G401.6 (cell line): ENCODE results near the gene TMEM108.

Experiments
- FAIRE-seq: peaks from 2 replicates; lab custom pipeline; 2012; peaks lifted over from hg19 to GRCh38; lab: Jason Lieb, UNC

TMEM108 gene

DNA sequence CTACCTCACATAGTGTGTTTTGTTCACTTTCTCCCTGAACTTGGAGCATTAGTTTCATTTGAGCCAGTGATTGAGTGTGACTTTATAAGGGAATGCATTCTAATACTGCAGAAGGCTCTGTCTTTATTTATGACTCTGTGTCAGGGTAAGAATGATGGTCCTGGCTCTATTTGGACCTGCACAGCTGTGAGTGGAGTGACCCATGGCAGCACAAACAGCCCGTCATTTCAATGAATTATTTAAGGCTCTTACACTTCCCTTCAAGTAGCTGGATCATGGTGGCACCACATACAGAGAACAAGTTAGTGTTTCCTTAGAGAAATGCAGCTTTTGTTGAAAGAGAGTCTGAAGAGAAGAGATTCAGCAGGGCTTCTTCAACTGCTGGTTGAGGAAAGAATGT lies 16.4 kb downstream of the TMEM108 start:
- no peak for FAIRE-seq

DNA sequence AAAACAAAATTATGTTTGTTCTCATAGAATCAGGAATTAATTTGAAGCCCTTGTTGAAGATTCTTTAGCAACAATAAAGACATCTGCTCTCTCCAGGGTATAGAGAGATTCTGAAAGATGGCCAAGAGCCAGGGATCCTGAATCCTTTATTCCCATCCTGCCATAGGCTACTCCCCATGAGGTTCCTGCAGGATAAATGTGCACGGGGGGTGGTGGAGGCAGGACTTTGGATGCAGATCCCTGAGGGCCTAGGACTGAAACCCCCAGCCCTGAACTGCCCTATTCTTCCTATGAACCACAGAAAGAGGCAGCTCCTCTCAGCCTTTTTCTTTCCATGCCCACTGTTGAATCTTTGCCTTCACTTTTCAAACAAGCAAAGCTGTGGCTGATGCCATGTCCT lies 17.1 kb downstream of the TMEM108 start:
- FAIRE-seq = no peak

DNA sequence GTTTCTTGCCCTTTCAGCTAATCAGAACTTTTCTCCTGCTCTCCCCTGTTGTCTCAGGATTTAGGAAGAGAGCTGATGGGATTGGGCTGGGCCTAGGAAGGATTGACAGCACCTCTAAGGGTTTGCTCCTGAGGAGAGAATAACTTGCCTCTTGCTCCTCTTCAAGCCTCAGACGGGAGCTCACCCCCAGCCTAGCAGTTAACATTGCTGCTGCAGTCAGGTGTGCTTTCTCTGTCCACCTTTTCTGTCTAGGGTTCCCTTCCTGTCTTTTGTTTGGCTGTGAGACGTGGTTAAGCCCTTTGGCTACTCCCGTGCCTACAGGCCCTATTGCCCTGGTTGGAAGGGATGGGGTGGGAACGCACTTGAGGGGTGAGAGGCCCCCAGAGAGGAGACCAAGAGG lies 20.1 kb downstream of the TMEM108 start:
- no peak for FAIRE-seq

DNA sequence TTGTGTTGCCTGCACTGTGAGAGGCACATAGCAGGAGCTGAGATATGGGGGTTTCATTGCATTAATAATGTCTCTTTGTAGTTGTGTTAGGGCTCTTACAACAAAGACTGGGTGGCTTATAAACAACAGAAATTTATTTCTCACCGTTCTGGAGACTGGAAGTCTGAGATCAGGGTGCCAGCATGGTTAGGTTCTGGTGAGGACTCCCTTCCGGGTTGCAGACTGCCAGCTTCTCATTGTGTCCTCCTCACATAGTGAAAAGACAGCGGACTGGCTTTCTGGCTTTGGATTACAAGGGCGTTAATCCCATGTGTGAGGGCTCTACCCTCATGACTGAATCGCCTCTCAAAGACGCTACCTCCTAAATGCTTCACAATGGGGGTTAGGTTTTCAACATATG lies 20.6 kb downstream of the TMEM108 start:
- no peak for FAIRE-seq

GRCh38 chr3:133065193-133065961 lies 27.2 kb downstream of the TMEM108 start:
- FAIRE-seq = no peak

DNA sequence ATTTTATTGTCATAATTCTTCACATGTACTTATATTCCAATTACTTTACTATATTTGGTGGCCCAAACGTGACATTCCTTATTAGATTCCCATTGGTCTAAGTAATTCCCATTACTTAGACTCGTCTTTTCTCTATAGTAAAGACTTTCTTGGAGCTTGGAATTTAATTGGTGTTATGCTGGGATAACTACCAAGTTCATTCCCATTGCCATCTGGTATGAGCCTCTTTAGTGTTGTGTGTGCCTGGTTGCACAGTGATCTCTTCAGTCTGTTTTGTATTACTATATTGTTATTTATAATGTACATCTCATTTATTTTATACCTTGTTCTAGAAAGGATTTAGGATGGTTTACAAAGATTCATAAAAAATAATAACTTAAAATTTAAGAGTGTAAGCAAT lies 27.8 kb downstream of the TMEM108 start:
- FAIRE-seq = no peak

GRCh38 chr3:133069556-133070286 lies 31.5 kb downstream of the TMEM108 start:
- FAIRE-seq = no peak

DNA sequence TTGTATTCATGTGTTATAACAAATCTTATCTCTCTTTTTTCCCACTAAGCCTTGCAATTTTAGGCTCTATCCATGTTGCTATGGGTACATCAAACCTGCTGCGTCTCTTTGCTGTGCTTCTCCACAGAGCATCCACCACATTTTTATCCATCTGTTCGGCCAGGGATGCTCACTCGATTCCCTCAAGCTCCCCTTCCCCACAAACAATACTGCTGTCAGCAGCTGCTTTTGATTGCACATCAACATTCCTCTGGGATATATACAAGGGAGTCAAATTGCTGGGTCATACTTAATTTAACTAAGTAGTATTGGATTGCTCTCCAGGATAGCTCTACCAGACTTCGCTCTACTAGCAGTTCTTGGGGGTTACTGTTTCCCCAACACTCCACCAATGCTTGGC lies 36.8 kb downstream of the TMEM108 start:
- FAIRE-seq = no peak

GRCh38 chr3:133077688-133078087 lies 39.5 kb downstream of the TMEM108 start:
- no peak for FAIRE-seq

DNA sequence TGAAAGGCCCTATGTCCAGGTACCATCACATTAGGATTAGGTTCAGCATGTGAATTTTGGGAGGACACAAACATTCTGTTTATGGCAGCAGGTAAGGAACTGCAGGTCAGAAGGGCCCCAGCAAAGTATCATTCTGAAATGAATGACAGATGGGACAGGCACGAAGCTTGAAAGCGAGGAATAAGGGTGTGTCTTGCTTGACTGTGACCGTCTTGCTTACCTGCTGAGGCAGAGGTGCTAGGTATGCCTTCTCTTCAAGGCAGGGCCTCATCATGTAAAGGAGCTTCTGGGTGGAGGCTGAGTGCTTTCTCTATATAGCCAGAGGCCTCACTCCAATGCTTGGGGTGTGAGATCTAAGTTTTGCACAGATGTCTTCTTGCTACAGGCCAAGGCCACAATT lies 41.4 kb downstream of the TMEM108 start:
- FAIRE-seq = no peak

- FAIRE-seq = no peak
Measured at GRCh38 chr3:133081016-133081415, 42.8 kb downstream of the TMEM108 start.

- FAIRE-seq = no peak
Measured at GRCh38 chr3:133083395-133083794, 45.2 kb downstream of the TMEM108 start.

DNA sequence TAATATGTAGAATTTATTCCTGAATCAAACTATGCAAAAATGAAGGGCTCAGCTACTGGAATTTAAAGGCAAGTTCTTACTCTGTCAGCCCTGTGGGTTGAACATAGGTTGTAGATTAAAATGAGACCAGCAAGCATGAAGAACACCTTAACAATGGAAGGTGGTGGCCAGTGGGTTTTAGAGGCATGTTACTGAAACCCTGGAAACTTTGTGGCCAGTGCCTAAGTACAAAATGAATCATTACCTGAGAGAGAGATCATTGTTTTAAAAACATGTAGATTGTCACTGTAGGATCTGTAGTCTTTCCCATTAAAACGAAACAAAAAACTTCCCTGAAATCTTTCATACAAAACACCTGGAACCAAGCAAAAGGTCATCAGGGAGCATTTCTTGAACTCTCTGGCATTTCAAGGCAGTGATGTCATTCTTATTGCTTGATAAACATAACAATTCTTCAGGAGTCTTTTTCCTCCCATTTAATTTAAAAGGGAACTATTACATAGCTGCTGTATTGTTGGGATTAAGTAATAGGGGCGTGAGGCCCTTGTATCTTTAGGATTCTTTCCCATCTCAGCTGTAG lies 51.8 kb downstream of the TMEM108 start:
- FAIRE-seq = no peak

- no peak for FAIRE-seq
Measured at GRCh38 chr3:133092681-133093080, 54.5 kb downstream of the TMEM108 start.

GRCh38 chr3:133093366-133093765 lies 55.2 kb downstream of the TMEM108 start:
- FAIRE-seq = no peak

DNA sequence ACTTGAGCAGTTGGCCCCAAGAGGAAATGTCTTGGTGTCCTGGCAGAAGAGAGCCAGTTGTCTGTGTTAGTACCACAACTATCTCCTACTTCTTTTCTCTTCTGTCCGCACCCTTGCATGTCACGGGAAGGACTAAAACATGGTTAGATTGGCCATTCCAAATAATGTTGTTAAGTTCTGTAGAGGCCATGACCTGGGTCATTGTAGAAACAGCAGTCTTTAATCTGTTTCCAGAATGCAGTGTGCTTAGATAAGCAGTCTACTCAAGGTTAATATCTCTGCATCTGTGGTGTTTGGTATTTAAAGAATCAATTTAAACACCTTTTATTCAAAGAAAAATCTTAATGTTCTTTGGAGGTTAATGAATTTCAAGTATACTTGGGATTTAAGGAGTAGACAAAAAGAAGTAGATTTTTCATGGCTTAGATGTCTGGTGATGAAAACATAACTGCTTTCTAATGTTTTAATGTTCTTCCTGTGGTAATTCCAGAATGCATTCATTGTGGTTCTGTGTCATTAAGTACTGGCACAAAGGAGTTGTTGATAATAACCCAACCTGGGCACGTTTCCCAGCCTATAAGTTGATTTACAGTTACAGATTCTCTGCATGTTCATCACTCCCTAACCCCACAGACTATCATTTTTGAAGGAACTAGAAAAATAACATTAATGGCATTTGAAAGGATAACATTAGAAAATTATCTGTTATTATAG lies 58.9 kb downstream of the TMEM108 start:
- FAIRE-seq = no peak

DNA sequence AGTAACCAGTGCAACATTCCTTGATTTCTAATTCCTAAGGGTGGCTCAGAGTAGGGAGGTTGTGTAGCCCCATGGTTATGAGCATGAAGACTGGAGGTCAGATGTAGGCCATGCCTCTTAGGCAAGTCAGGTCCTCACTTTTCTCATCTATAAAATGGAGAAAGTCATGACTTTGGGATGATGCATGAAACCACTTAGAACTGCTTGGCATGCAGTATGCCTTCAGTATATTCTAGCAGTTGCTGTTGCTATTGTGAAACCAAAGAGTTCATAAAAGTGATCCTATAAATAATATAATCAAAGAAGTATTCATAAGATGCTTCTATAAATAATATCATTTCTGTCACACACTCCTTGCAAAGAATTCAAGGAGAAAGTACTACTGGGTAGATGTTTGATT lies 65.5 kb downstream of the TMEM108 start:
- no peak for FAIRE-seq

GRCh38 chr3:133106169-133106568 lies 68.0 kb downstream of the TMEM108 start:
- FAIRE-seq = no peak

- FAIRE-seq = no peak
Measured at GRCh38 chr3:133112666-133113065, 74.5 kb downstream of the TMEM108 start.

DNA sequence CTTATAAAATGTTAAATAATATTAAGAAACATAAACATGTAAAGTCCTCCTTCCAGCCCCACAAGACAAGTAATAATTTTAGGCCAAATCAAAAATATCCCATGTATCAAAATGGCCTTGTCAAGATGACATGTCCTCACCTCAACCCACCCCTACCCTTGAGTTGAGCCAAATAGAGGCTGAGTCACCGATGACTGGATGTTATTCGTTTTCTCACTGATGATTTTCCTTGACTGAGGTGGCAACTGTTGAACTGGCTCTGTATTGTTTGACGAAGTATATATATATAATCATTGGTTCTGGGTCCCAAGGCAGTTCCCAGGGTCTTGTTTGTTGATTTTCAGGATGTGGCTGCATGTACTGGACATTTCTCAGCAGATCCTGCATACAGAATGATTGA lies 75.3 kb downstream of the TMEM108 start:
- no peak for FAIRE-seq

DNA sequence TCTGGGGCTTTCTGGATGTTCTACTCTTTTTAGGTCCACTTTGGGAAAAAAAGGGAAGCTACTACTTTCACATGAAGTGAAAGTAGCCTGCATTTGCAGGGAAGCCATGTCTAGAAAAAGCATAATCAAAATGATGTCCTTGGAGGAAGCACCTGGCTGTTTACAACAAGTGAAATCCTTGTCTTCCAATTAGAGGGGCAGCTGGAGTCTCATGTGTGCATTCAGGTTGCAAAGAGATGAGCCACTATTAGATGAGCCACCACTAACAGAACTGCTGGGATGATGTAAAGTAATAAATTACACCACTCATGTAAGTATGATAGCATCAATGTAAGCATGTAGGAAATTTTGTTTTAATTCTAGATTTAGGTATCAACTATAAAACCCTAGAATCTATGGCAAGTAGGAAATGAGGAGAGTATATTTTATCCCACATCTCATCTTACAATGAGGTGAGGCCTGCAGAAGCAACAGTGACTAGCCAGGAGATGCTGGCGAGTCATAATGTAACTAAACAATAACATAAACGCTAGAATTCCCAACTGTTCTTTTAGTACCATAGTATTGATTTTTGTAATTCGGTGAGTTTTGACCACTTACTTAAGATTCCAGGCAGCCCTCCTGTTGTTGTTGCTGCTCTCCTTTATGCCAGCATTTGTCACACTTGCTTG lies 75.9 kb downstream of the TMEM108 start:
- no peak for FAIRE-seq

GRCh38 chr3:133115176-133115575 lies 77.0 kb downstream of the TMEM108 start:
- no peak for FAIRE-seq
